Left cardiac atrium (tissue), 4 donors: ENCODE data around the gene OR10H5. TPM values are rescaled to one million over a fixed set of nuclear protein-coding genes. Genes with fewer than 3 reads are reported as not detected.
A peak's percentile ranks its signal among the peaks of the same experiment; 100 is the strongest.
"Not testable (repeated sequence)": the region's sequence is repeated elsewhere in the genome, so short reads cannot be mapped to it uniquely, and the experiment has no call there.

Source experiments
- ATAC-seq, 2 donors: fragments of 200-7000 bp; cut with Tn5 transposase; one replicate each; pipeline ENCODE4 v1.9.1; 2020; ENCODE audit warnings: mild to moderate bottlenecking in 2 of 2, moderate library complexity in 2 of 2
- DNase-seq: peaks from one replicate; pipeline ENCODE4 v3.0.0-alpha.2; 2020
- intact Hi-C, 2 donors: fragments of 100-400 bp; cut with DNase I; formaldehyde crosslinking; loops; one replicate each; pipeline versions ENCODE4 v1.14.1 to v1.15.1; 2022 to 2023
- total RNA-seq, 2 donors: library from RNA; stranded (reverse); fragmentation: NEBNext Ultra II Directional; extraction: Animal tissue kit (Norgen Biotek cat#: 25700); gene quantifications; one replicate each; pipeline ENCODE4 v1.2.1, GENCODE V29; 2021
- donor health status: DM: no; HTN: yes; CAD: no.
- donor health status: DM: no; HTN: yes; CAD: no; lungs with severe emphysema.
- donor health status: DM: yes; HTN: yes; CAD: no.
- donor health status: Dilated cardiomyopathy.

The OR10H5 gene
- total RNA-seq, 2 donors from 2014 or later: not detected

DNA sequence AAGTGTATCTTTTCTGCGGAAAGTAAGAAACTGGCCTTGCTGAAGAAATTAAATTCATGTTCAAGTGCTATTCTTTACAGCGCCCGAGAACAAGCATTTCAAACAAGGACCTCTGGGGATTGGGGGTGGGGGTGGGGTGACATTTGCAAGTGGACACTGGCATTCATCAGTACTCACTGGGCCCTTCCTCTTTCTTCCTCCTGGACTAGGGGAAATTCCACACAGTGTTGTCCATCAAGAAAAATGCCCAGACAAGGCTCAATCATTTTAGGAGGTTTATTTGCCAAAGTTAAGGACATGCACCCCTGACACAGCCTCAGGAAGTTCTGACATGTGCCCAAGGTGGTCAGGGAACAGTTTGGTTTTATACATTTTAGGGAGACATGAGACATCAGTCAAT lies 50.9 kb downstream of the OR10H5 start:
- no peak for DNase-seq
- ATAC-seq: no peak
- intact Hi-C loops: no loop called here

- intact Hi-C loops: not testable (repeated sequence)
Observed at GRCh38 chr19:15839888-15840287, 52.4 kb downstream of the OR10H5 start.

GRCh38 chr19:15840833-15841232 lies 53.4 kb downstream of the OR10H5 start:
- DNase-seq: no peak
- ATAC-seq: no peak
- intact Hi-C loops: no loop called here

More at GRCh38 chr19:15839888-15840287, 52.4 kb downstream of the OR10H5 start:
- DNase-seq, ATAC-seq: not testable (repeated sequence)

DNA sequence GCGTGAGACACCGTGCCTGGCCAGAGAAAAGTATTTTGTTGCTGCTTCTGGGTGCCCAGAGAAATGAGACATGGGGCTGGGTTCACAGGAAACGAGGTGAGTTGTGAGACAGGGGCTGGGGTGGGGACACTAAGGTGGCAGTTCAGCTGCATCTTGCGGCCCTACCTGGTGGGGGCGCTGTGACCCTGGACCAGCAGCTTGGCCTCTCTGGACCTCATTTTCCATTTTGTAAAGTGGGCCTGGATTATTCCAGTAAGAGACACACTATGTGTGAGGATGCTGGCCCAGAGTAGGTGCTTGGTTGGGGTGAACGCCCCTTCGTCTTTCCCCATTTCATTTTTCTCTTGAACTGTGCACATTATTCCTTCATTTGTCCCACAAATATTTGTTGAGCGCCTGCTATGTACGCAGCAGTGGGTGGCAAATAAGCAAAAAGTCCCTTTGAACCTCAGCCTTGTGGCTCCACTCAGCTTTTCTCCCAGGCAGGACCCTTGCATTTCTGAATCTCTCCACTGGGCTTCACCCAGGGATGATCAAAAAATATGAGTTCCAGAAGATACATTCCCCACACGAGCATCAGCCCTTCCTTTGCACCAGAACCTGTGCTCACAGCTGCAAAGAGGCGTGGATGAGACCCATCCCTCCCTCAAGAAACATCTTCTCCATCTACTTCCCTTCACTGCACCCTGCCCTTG lies 54.6 kb downstream of the OR10H5 start:
- intact Hi-C loops: no loop called here
- ATAC-seq (no peak), DNase-seq (no peak)

DNA sequence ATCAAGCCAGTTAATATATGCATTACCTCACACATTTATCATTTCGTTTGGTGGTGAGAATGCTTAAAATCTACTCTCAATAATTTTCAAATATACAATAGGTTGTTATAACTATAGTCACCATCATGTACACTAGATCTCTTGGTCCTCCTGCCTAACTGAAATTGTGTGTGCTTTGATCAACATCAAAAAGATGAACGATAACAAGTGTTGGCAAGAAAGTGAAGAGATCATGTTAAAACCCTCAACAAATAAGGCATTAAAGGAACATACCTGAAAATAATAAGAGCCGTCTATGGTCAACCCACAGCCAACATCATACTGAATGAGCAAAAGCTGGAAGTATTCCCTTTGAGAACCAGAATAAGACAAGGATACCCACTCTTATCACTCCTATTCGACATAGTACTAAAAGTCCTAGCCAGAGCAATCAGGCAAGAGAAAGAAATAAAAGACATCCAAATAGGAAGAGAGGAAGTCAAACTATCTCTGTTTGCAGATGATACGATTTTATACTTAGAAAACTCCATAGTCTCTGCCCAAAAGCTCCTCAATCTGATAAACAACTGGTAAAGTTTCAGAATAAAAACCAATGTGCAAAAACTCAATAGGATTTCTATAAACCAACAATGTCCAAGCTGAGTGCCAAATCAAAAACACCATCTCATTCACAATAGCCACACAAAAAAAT lies 55.9 kb downstream of the OR10H5 start:
- DNase-seq (no peak), ATAC-seq (no peak)
- intact Hi-C loops: no loop called here

- intact Hi-C loops, ATAC-seq: not testable (repeated sequence)
- peak; percentile 31 for DNase-seq
Observed at GRCh38 chr19:15843894-15844222, 56.4 kb downstream of the OR10H5 start.

- ATAC-seq: no peak
- DNase-seq: no peak
- intact Hi-C loops: no loop called here
Observed at GRCh38 chr19:15846923-15847322, 59.5 kb downstream of the OR10H5 start.

GRCh38 chr19:15850385-15850784 lies 62.9 kb downstream of the OR10H5 start:
- intact Hi-C loops: no loop called here
- DNase-seq (no peak), ATAC-seq (no peak)

Other genes starting within 250 kb of the OR10H5 start
- gene CYP4F8, start 172.4 kb upstream of the OR10H5 start, total RNA-seq: not detected
- gene CYP4F3, start 146.8 kb upstream of the OR10H5 start, total RNA-seq: under 1 TPM; 0.24 to 0.62 TPM
- gene CYP4F12, start 114.6 kb upstream of the OR10H5 start, total RNA-seq: 1 to 10 TPM; 2.2 to 5.7 TPM
- not detected for gene OR10H2, start 59.6 kb upstream of the OR10H5 start, total RNA-seq
- gene OR10H3, start 49.7 kb upstream of the OR10H5 start, total RNA-seq: not detected
- gene OR10H1, start 28.0 kb downstream of the OR10H5 start, total RNA-seq: not detected
- not detected for gene CYP4F2, start 110.4 kb downstream of the OR10H5 start, total RNA-seq
- under 1 TPM; 0.34 to 0.41 TPM for gene CYP4F11, start 146.9 kb downstream of the OR10H5 start, total RNA-seq
- gene OR10H4, start 161.3 kb downstream of the OR10H5 start, total RNA-seq: not detected